Colonic mucosa (tissue), 4 donors: Measurements from ENCODE around the gene ZFPL1. TPM values are rescaled to one million over a fixed set of nuclear protein-coding genes. Genes with fewer than 3 reads are reported as not detected.

Experiments
- DNase-seq: peaks from one replicate; pipeline ENCODE4 v3.0.0-alpha.2; 2020
- H3K27ac ChIP-seq: fragments of 200-600 bp; one replicate; pipeline ENCODE4 v1.8.0; 2021
- H3K27me3 ChIP-seq: fragments of 200-600 bp; one replicate; pipeline ENCODE4 v1.8.0; 2021
- H3K36me3 ChIP-seq: fragments of 200-600 bp; one replicate; pipeline ENCODE4 v1.8.0; 2021
- H3K4me1 ChIP-seq: fragments of 200-600 bp; one replicate; pipeline ENCODE4 v1.8.0; 2021; ENCODE audit warnings: mild to moderate bottlenecking
- H3K4me3 ChIP-seq: fragments of 200-600 bp; one replicate; pipeline ENCODE4 v1.8.0; 2021
- H3K9ac ChIP-seq, 2 donors: one replicate each; pipeline ENCODE4 v1.7.0; 2013; ENCODE audit warnings: control low read depth in 2 of 2, low read depth in 2 of 2, low read length in 2 of 2
- H3K9me3 ChIP-seq: fragments of 200-600 bp; one replicate; pipeline ENCODE4 v1.8.0; 2021
- CTCF ChIP-seq: fragments of 200-600 bp; IDR thresholded peaks from one replicate; pipeline ENCODE4 v1.8.0; 2022; ENCODE audit warnings: antibody characterized with exemption, mild to moderate bottlenecking
- intact Hi-C: fragments of 100-400 bp; cut with DNase I; formaldehyde crosslinking; loops from one replicate; pipeline ENCODE4 v1.14.1; 2022
- total RNA-seq, 2 donors: library from RNA; stranded (reverse); fragmentation: NEBNext Ultra II Directional in 1 of 2; extraction: Animal tissue kit (Norgen Biotek cat#: 25700) in 1 of 2; gene quantifications; one replicate each; pipeline ENCODE4 v1.2.1, GENCODE V29; 2021
- donor health status: healthy.
- donor health status: DM: no; HTN: no; CAD: no.
- donor health status: DM: no; HTN: no; CAD: no.

ZFPL1 gene
- total RNA-seq, 2 donors from 2014 or later = 43.2 to 54.3 TPM

- peak overlapping the region in 1 of 2 donors; percentile 98 for H3K9ac ChIP-seq
- no peak overlapping the region for H3K4me3 ChIP-seq
- no peaks in the 10 kb centered on the region for H3K27me3 ChIP-seq
- H3K36me3 ChIP-seq = peaks cover 15% of the 10 kb centered on the region
- peaks cover 20% of the 10 kb centered on the region for H3K4me1 ChIP-seq
- no peaks in the 10 kb centered on the region for H3K9me3 ChIP-seq
- DNase-seq = no peak
- intact Hi-C loops = loop anchor here (5.0 to 10.0 kb wide), 3 partner anchors 107 to 272 kb away; partner anchors contain the start of gene ARL2
- H3K27ac ChIP-seq = no peak overlapping the region
- no peak for TF ChIP-seq CTCF
Measured at GRCh38 chr11:65119670-65119995, 35.6 kb downstream of the ZFPL1 start.

GRCh38 chr11:65120831-65121230 lies 36.8 kb downstream of the ZFPL1 start:
- intact Hi-C loops = loop anchor here (5.0 kb wide), 1 partner anchor 61 kb away; the partner anchor contains the start of gene CAPN1

GRCh38 chr11:65121447-65121864 lies 37.4 kb downstream of the ZFPL1 start:
- TF ChIP-seq CTCF = no peak
- Histone ChIP-seq H3K9me3 (no peaks in the 10 kb centered on the region), H3K27me3 (no peaks in the 10 kb centered on the region), H3K4me1 (peaks cover 11% of the 10 kb centered on the region), H3K27ac (peak overlapping the region; percentile 90), H3K4me3 (peak overlapping the region; percentile 94), H3K9ac (peak overlapping the region; percentile 77 to 98), H3K36me3 (peaks cover 28% of the 10 kb centered on the region)
- intact Hi-C loops = loop anchor here (5.0 kb wide), 1 partner anchor 61 kb away; the partner anchor contains the start of gene CAPN1
- no peak for DNase-seq

More at GRCh38 chr11:65120831-65121230, 36.8 kb downstream of the ZFPL1 start:
- no peak for DNase-seq
- Histone ChIP-seq H3K27ac (peak overlapping the region; percentile 90), H3K4me3 (peak overlapping the region; percentile 94), H3K9me3 (no peaks in the 10 kb centered on the region), H3K4me1 (peaks cover 17% of the 10 kb centered on the region), H3K27me3 (no peaks in the 10 kb centered on the region), H3K9ac (peak overlapping the region; percentile 77 to 98), H3K36me3 (peaks cover 27% of the 10 kb centered on the region)
- no peak for TF ChIP-seq CTCF

GRCh38 chr11:65121865-65122696 lies 38.1 kb downstream of the ZFPL1 start, which contains the start of the genes FAU and MRPL49:
FAU (minus strand) TSS chr11:65122134; CDS start chr11:65121813, 321 bp downstream.
MRPL49 (plus strand) TSS chr11:65122321; CDS start chr11:65122347, 26 bp downstream.
- H3K4me1 ChIP-seq = peaks cover 7% of the 10 kb centered on the region
- peaks cover 28% of the 10 kb centered on the region for H3K36me3 ChIP-seq
- peak within 1 kb of the TSS; percentile 90 for H3K27ac ChIP-seq
- H3K27me3 ChIP-seq = no peaks in the 10 kb centered on the region
- no peaks in the 10 kb centered on the region for H3K9me3 ChIP-seq
- H3K4me3 ChIP-seq = peak within 1 kb of the TSS; percentile 94
- H3K9ac ChIP-seq = peak within 1 kb of the TSS; percentile 83 to 98
- intact Hi-C loops = loop anchor here (5.0 kb wide), 1 partner anchor 60 kb away; the partner anchor contains the start of gene CAPN1
- TF ChIP-seq CTCF = no peak
- peak; percentile 99 for DNase-seq

GRCh38 chr11:65124480-65125196 lies 40.6 kb downstream of the ZFPL1 start:
- Histone ChIP-seq H3K4me1 (peaks cover 7% of the 10 kb centered on the region), H3K27me3 (no peaks in the 10 kb centered on the region), H3K9me3 (no peaks in the 10 kb centered on the region), H3K4me3 (no peak overlapping the region), H3K27ac (no peak overlapping the region), H3K36me3 (peaks cover 49% of the 10 kb centered on the region), H3K9ac (no peak overlapping the region)
- no peak for TF ChIP-seq CTCF
- no peak for DNase-seq
- intact Hi-C loops = loop anchor here (5.0 kb wide), 1 partner anchor 58 kb away; the partner anchor contains the start of gene CAPN1
